HCT116 (cell line): ENCODE data around the gene RGS6. TPM values are rescaled to one million over a fixed set of nuclear protein-coding genes. Genes with fewer than 3 reads are reported as not detected.

ENCODE experiments used
- ATAC-seq: fragments of 200-7000 bp; cut with Tn5 transposase; 2 replicates; pipeline ENCODE4 v1.9.1; 2020; ENCODE audit warnings: mild to moderate bottlenecking, moderate library complexity
- BruUV-seq: library from RNA; stranded (reverse); fragments of 400-500 nt; replicated peaks from 2 replicates; lab custom pipeline; 2021; lab: Mats Ljungman, UMichigan
- CTCF ChIA-PET: fragments of 300-600 bp; sonication (Branson Sonifier 250); formaldehyde crosslinking; loops from one replicate; lab custom pipeline; 2021; ENCODE audit warnings: antibody characterized with exemption; lab: Charles Lee
- POLR2A ChIA-PET: fragments of 300-600, 350-600 bp; sonication (Branson Sonifier 250); formaldehyde crosslinking; loops from one replicate; lab custom pipeline; 2021; ENCODE audit warnings: antibody characterized with exemption; lab: Charles Lee
- RAD21 ChIA-PET, 2 experiments: fragments of 300-600 bp; sonication (Branson Sonifier 250); formaldehyde crosslinking; loops; one replicate each; lab custom pipeline; 2023; ENCODE audit warnings: low total read pairs in 2 of 2; ENCODE audit not compliant: uncharacterized antibody in 2 of 2, unreplicated experiment in 2 of 2, low non-redundant PET in 1 of 2; lab: Charles Lee
- DNase-seq: peaks from one replicate; pipeline ENCODE4 v3.0.0-alpha.2; 2010; ENCODE audit warnings: low read depth, low spot score
- H2AFZ ChIP-seq: fragments of 200-600 bp; shearing (Covaris generic), sonication (generic); 2 replicates; pipeline ENCODE4 v1.6.1; 2017; ENCODE audit warnings: low read depth, mixed run types, mixed read lengths, antibody characterized with exemption, low read length; ENCODE audit not compliant: poor library complexity, severe bottlenecking
- H3K27ac ChIP-seq: 2 replicates; pipeline ENCODE4 v1.5.1; 2012; ENCODE audit warnings: low read depth, low read length
- H3K27me3 ChIP-seq: fragments of 200-600 bp; sonication (generic); 2 replicates; pipeline ENCODE4 v1.6.1; 2016; ENCODE audit warnings: mixed run types, low read length, mixed read lengths; ENCODE audit not compliant: insufficient read depth
- H3K36me3 ChIP-seq, 2 experiments: fragments of 200-500 bp in 1 of 2; fragments of 200-600 bp in 1 of 2; sonication (Bioruptor generic) in 1 of 2; sonication (generic) in 1 of 2; 2 replicates each; pipeline versions ENCODE4 v1.5.1 to v1.6.1; 2014 to 2016; ENCODE audit warnings: low read length in 2 of 2, inconsistent platforms in 1 of 2, mixed read lengths in 1 of 2, mixed run types in 1 of 2; ENCODE audit not compliant: insufficient read depth in 2 of 2, control insufficient read depth in 1 of 2
- H3K4me1 ChIP-seq, 2 experiments: fragments of 200-600 bp in 1 of 2; sonication (generic) in 1 of 2; 2 replicates each; pipeline versions ENCODE4 v1.5.1 to v1.6.1; 2012 to 2017; ENCODE audit warnings: low read length in 2 of 2, inconsistent platforms in 1 of 2, mild to moderate bottlenecking in 1 of 2, mixed read lengths in 1 of 2, mixed run types in 1 of 2, moderate library complexity in 1 of 2; ENCODE audit not compliant: insufficient read depth in 2 of 2, control insufficient read depth in 1 of 2
- H3K4me2 ChIP-seq: fragments of 200-600 bp; sonication (generic); 2 replicates; pipeline ENCODE4 v1.6.1; 2017; ENCODE audit warnings: mixed run types, low read length, mixed read lengths
- H3K4me3 ChIP-seq, 2 experiments: fragments of 200-600 bp in 1 of 2; sonication (generic) in 1 of 2; replicated peaks in 1 of 2; 2 replicates each; pipeline ENCODE4 v1.5.1; 2011 to 2016; ENCODE audit warnings: low read length in 2 of 2, control low read depth in 1 of 2, low read depth in 1 of 2, mild to moderate bottlenecking in 1 of 2, mixed read lengths in 1 of 2, mixed run types in 1 of 2
- H3K79me2 ChIP-seq: fragments of 200-600 bp; sonication (generic); 2 replicates; pipeline ENCODE4 v1.6.1; 2017; ENCODE audit warnings: mild to moderate bottlenecking, mixed run types, low read length, moderate library complexity, mixed read lengths; ENCODE audit not compliant: insufficient read depth
- H3K9ac ChIP-seq: fragments of 200-600 bp; sonication (generic); 2 replicates; pipeline ENCODE4 v1.6.1; 2016; ENCODE audit warnings: low read length, mixed read lengths
- H3K9me2 ChIP-seq: fragments of 200-600 bp; sonication (generic), shearing (Covaris generic); 2 replicates; pipeline ENCODE4 v1.6.1; 2017; ENCODE audit warnings: mixed run types, mild to moderate bottlenecking, moderate library complexity; ENCODE audit not compliant: insufficient read depth
- H3K9me3 ChIP-seq, 2 experiments: fragments of 200-500 bp in 1 of 2; fragments of 200-600 bp in 1 of 2; sonication (Bioruptor generic) in 1 of 2; sonication (generic) in 1 of 2; 2 replicates each; pipeline ENCODE4 v1.6.1; 2014 to 2017; ENCODE audit warnings: low read length in 2 of 2, mixed read lengths in 2 of 2, inconsistent platforms in 1 of 2, low read depth in 1 of 2, mild to moderate bottlenecking in 1 of 2, mixed run types in 1 of 2, moderate library complexity in 1 of 2; ENCODE audit not compliant: control insufficient read depth in 1 of 2, insufficient read depth in 1 of 2
- H4K20me1 ChIP-seq: fragments of 200-600 bp; sonication (generic), shearing (Covaris generic); 2 replicates; pipeline ENCODE4 v1.6.1; 2017; ENCODE audit warnings: mixed run types, mild to moderate bottlenecking, moderate library complexity; ENCODE audit not compliant: insufficient read depth
- ATF3 ChIP-seq: IDR thresholded peaks from 2 replicates; pipeline ENCODE4 v1.6.1; 2012
- CBX3 ChIP-seq: IDR thresholded peaks from 2 replicates; pipeline ENCODE4 v1.6.1; 2012; ENCODE audit warnings: low read depth
- CEBPB ChIP-seq: IDR thresholded peaks from 2 replicates; pipeline ENCODE4 v1.6.1; 2012; ENCODE audit warnings: low read depth
- EGR1 ChIP-seq: IDR thresholded peaks from 2 replicates; pipeline ENCODE4 v1.6.1; 2012; ENCODE audit warnings: low read depth
- EZH2 ChIP-seq: fragments of 200-600 bp; sonication (generic); IDR thresholded peaks from 2 replicates; pipeline ENCODE4 v1.6.1; 2017; ENCODE audit warnings: antibody characterized with exemption, mixed run types
- JUND ChIP-seq: IDR thresholded peaks from 2 replicates; pipeline ENCODE4 v1.6.1; 2012
- MAX ChIP-seq: IDR thresholded peaks from 2 replicates; pipeline ENCODE4 v1.6.1; 2012
- RAD21 ChIP-seq: IDR thresholded peaks from 2 replicates; pipeline ENCODE4 v1.6.1; 2012; ENCODE audit warnings: low read depth, mild to moderate bottlenecking
- REST ChIP-seq: IDR thresholded peaks from 2 replicates; pipeline ENCODE4 v1.6.1; 2012; ENCODE audit warnings: low read depth
- TCF7L2 ChIP-seq: IDR thresholded peaks from 2 replicates; pipeline ENCODE4 v1.7.0; 2011; ENCODE audit warnings: borderline replicate concordance, inconsistent platforms; ENCODE audit not compliant: insufficient read depth, insufficient read length; ENCODE audit errors: extremely low read depth
- YY1 ChIP-seq: IDR thresholded peaks from 2 replicates; pipeline ENCODE4 v1.6.1; 2011; ENCODE audit warnings: low read length, low read depth, moderate library complexity, mild to moderate bottlenecking; ENCODE audit not compliant: insufficient replicate concordance; ENCODE audit errors: extremely low read depth
- intact Hi-C: fragments of 100-400 bp; cut with micrococcal nuclease; formaldehyde crosslinking; loops from 2 replicates; pipeline ENCODE4 v1.10.0; 2022
- total RNA-seq: library from RNA; stranded (reverse); gene quantifications from one replicate; pipeline ENCODE4 v1.2.1, GENCODE V29; 2021; ENCODE audit not compliant: unreplicated experiment

Gene RGS6
- total RNA-seq, 1 experiment from 2014 or later: 4.7 TPM

GRCh38 chr14:72261068-72261467, 328.8 kb downstream of the RGS6 start:
- Histone ChIP-seq H3K27me3 (no peaks in the 10 kb centered on the region), H3K4me3 (no peak overlapping the region), H3K4me1 (peaks cover 0 to 7% of the 10 kb centered on the region in 2 experiments; a peak in 1 of 4 replicates), H3K36me3 (no peaks in the 10 kb centered on the region), H4K20me1 (no peaks in the 10 kb centered on the region), H3K9me2 (no peaks in the 10 kb centered on the region), H3K4me2 (no peak overlapping the region), H3K79me2 (no peaks in the 10 kb centered on the region), H3K9ac (no peak overlapping the region), H2AFZ (no peak overlapping the region), H3K9me3 (peaks cover 0 to under 1% of the 10 kb centered on the region in 2 experiments; a peak in 1 of 4 replicates), H3K27ac (no peak overlapping the region)
- no TSS peak for BruUV-seq
- DNase-seq: no peak
- CTCF ChIA-PET: no interaction called here
- TF ChIP-seq REST (no peak), CEBPB (no peak), YY1 (no peak), RAD21 (no peak), ATF3 (no peak), MAX (no peak), EGR1 (no peak), TCF7L2 (no peak), EZH2 (no peak), CBX3 (no peak), JUND (no peak)
- POLR2A ChIA-PET: no interaction called here
- ATAC-seq: no peak
- intact Hi-C loops: no loop called here
- RAD21 ChIA-PET: no interaction called here
